Measurements from ENCODE around the gene WNT2. TPM values are rescaled to one million over a fixed set of nuclear protein-coding genes. Genes with fewer than 3 reads are reported as not detected.

The WNT2 gene
- total and polyA plus RNA-seq, 2 donors (not counting 1 experiment from before 2014, with no cell fraction given), result 1.7 to 14.5 TPM

- Histone ChIP-seq H3K4me1 (ENCODE audit: control insufficient read depth, extremely low read depth, insufficient read depth, low read length) (no peaks in the 10 kb centered on the region), H3K36me3 (ENCODE audit: control insufficient read depth, insufficient read depth, low read length) (no peaks in the 10 kb centered on the region), H2AFZ (ENCODE audit: low read length) (no peak overlapping the region), H3K4me2 (ENCODE audit: extremely low read depth, insufficient read depth, low read length) (no peak overlapping the region), H3K27me3 (ENCODE audit: control insufficient read depth, insufficient read depth, low read length) (no peaks in the 10 kb centered on the region), H3K4me3 (replicated peaks in 1 of 4; ENCODE audit: control extremely low read depth in 1 of 4, insufficient read depth in 1 of 4, low read depth in 3 of 4, low read length in 4 of 4) (no peak overlapping the region), H3K9ac (ENCODE audit: insufficient read depth, low read length) (no peak overlapping the region), H3K9me3 (ENCODE audit: control insufficient read depth, insufficient read depth, low read depth, low read length) (no peaks in the 10 kb centered on the region), H4K20me1 (ENCODE audit: control insufficient read depth, extremely low read depth, insufficient read depth, low read length) (no peaks in the 10 kb centered on the region), H3K79me2 (ENCODE audit: control insufficient read depth, insufficient read depth, low read length) (no peaks in the 10 kb centered on the region), H3K27ac (ENCODE audit: insufficient read depth, low read length) (no peak overlapping the region)
- no peak for DNase-seq (ENCODE audit: low read depth in 2 of 2)
- no peak for TF ChIP-seq EZH2 (IDR thresholded peaks at IDR 0.05; ENCODE audit: low read length, missing control alignments)
- no peak for TF ChIP-seq CTCF (conservative IDR thresholded peaks at IDR 0.05 in 1 of 2, IDR thresholded peaks at IDR 0.05 in 1 of 2; ENCODE audit: low read depth in 1 of 2, low read length in 2 of 2)
Measured at GRCh38 chr7:117237646-117238045, 85.2 kb downstream of the WNT2 start.

- peak overlapping the region; percentile 37 for H3K27ac ChIP-seq (ENCODE audit: insufficient read depth, low read length)
- H3K4me2 ChIP-seq (ENCODE audit: extremely low read depth, insufficient read depth, low read length), result peak overlapping the region; percentile 60
Measured at GRCh38 chr7:117231047-117231359, 91.9 kb downstream of the WNT2 start.

GRCh38 chr7:117230276-117231046 lies 92.4 kb downstream of the WNT2 start:
- peak; percentile 37 to 99 for DNase-seq (ENCODE audit: low read depth in 2 of 2)
- peak overlapping the region; percentile 59 for H3K27ac ChIP-seq (ENCODE audit: insufficient read depth, low read length)
- TF ChIP-seq CTCF (conservative IDR thresholded peaks at IDR 0.05 in 1 of 2, IDR thresholded peaks at IDR 0.05 in 1 of 2; ENCODE audit: low read depth in 1 of 2, low read length in 2 of 2), result no peak
- no peak for TF ChIP-seq EZH2 (IDR thresholded peaks at IDR 0.05; ENCODE audit: low read length, missing control alignments)
- H3K79me2 ChIP-seq (ENCODE audit: control insufficient read depth, insufficient read depth, low read length), result no peaks in the 10 kb centered on the region
- H3K36me3 ChIP-seq (ENCODE audit: control insufficient read depth, insufficient read depth, low read length), result peaks cover 2% of the 10 kb centered on the region
- H3K9ac ChIP-seq (ENCODE audit: insufficient read depth, low read length), result no peak overlapping the region
- H2AFZ ChIP-seq (ENCODE audit: low read length), result no peak overlapping the region
- H3K4me1 ChIP-seq (ENCODE audit: control insufficient read depth, extremely low read depth, insufficient read depth, low read length), result peaks cover 19% of the 10 kb centered on the region
- no peaks in the 10 kb centered on the region for H3K27me3 ChIP-seq (ENCODE audit: control insufficient read depth, insufficient read depth, low read length)
- H3K4me2 ChIP-seq (ENCODE audit: extremely low read depth, insufficient read depth, low read length), result peak overlapping the region; percentile 60
- H3K4me3 ChIP-seq (replicated peaks in 1 of 4; ENCODE audit: control extremely low read depth in 1 of 4, insufficient read depth in 1 of 4, low read depth in 3 of 4, low read length in 4 of 4), result no peak overlapping the region
- H4K20me1 ChIP-seq (ENCODE audit: control insufficient read depth, extremely low read depth, insufficient read depth, low read length), result no peaks in the 10 kb centered on the region
- H3K9me3 ChIP-seq (ENCODE audit: control insufficient read depth, insufficient read depth, low read depth, low read length), result no peaks in the 10 kb centered on the region

More at GRCh38 chr7:117231047-117231359, 91.9 kb downstream of the WNT2 start:
- Histone ChIP-seq H3K4me3 (replicated peaks in 1 of 4; ENCODE audit: control extremely low read depth in 1 of 4, insufficient read depth in 1 of 4, low read depth in 3 of 4, low read length in 4 of 4) (no peak overlapping the region), H3K9me3 (ENCODE audit: control insufficient read depth, insufficient read depth, low read depth, low read length) (no peaks in the 10 kb centered on the region), H3K4me1 (ENCODE audit: control insufficient read depth, extremely low read depth, insufficient read depth, low read length) (peaks cover 19% of the 10 kb centered on the region), H2AFZ (ENCODE audit: low read length) (no peak overlapping the region), H4K20me1 (ENCODE audit: control insufficient read depth, extremely low read depth, insufficient read depth, low read length) (no peaks in the 10 kb centered on the region), H3K36me3 (ENCODE audit: control insufficient read depth, insufficient read depth, low read length) (peaks cover 2% of the 10 kb centered on the region), H3K27me3 (ENCODE audit: control insufficient read depth, insufficient read depth, low read length) (no peaks in the 10 kb centered on the region), H3K79me2 (ENCODE audit: control insufficient read depth, insufficient read depth, low read length) (no peaks in the 10 kb centered on the region), H3K9ac (ENCODE audit: insufficient read depth, low read length) (no peak overlapping the region)
- no peak for DNase-seq (ENCODE audit: low read depth in 2 of 2)
- TF ChIP-seq EZH2 (IDR thresholded peaks at IDR 0.05; ENCODE audit: low read length, missing control alignments) (no peak), CTCF (conservative IDR thresholded peaks at IDR 0.05 in 1 of 2, IDR thresholded peaks at IDR 0.05 in 1 of 2; ENCODE audit: low read depth in 1 of 2, low read length in 2 of 2) (no peak)

All from fibroblast of lung (primary cell).